GM12878 (cell line): ENCODE data around the gene RAB8A. TPM values are rescaled to one million over a fixed set of nuclear protein-coding genes. Genes with fewer than 3 reads are reported as not detected.

ENCODE experiments used
- BMI1 ChIP-seq: fragments of 450-650 bp; IDR thresholded peaks from 2 replicates; pipeline ENCODE4 v1.6.1; 2016; ENCODE audit warnings: mild to moderate bottlenecking, moderate library complexity, borderline replicate concordance
- CEBPZ ChIP-seq: fragments of 150-350 bp; IDR thresholded peaks from 2 replicates; pipeline ENCODE4 v1.6.1; 2016; ENCODE audit warnings: low read depth, low read length
- FOXK2 ChIP-seq: fragments of 450-650 bp; IDR thresholded peaks from 2 replicates; pipeline ENCODE4 v1.6.1; 2017; ENCODE audit warnings: mild to moderate bottlenecking, moderate library complexity
- GATAD2B ChIP-seq: fragments of 450-650 bp; conservative IDR thresholded peaks from 2 replicates; pipeline ENCODE4 v1.6.1; 2017; ENCODE audit warnings: low read depth, mild to moderate bottlenecking, moderate library complexity
- HDAC2 ChIP-seq: fragments of 200-600 bp; sonication (generic); IDR thresholded peaks from 2 replicates; pipeline ENCODE4 v1.6.1; 2017
- IRF4 ChIP-seq: IDR thresholded peaks from 2 replicates; pipeline ENCODE4 v1.6.1; 2011; ENCODE audit warnings: low read depth, low read length
- IRF5 ChIP-seq: fragments of 450-650 bp; IDR thresholded peaks from 2 replicates; pipeline ENCODE4 v1.6.1; 2017; ENCODE audit warnings: borderline replicate concordance
- JUND ChIP-seq: IDR thresholded peaks from 2 replicates; pipeline ENCODE4 v1.6.1; 2012; ENCODE audit warnings: low read depth, mild to moderate bottlenecking, low read length, improper control_type of control experiment, moderate library complexity
- NBN ChIP-seq: fragments of 450-650 bp; IDR thresholded peaks from 2 replicates; pipeline ENCODE4 v1.6.1; 2016
- NFYA ChIP-seq: IDR thresholded peaks from 2 replicates; pipeline ENCODE4 v1.6.1; 2011; ENCODE audit warnings: low read depth, mild to moderate bottlenecking, low read length, improper control_type of control experiment, borderline replicate concordance
- NR2C2 ChIP-seq: IDR thresholded peaks from 2 replicates; pipeline ENCODE4 v1.6.1; 2011; ENCODE audit warnings: borderline replicate concordance, low read depth; ENCODE audit not compliant: control insufficient read depth, insufficient read length
- NRF1 ChIP-seq: conservative IDR thresholded peaks from 2 replicates; pipeline ENCODE4 v1.6.1; 2011; ENCODE audit warnings: mild to moderate bottlenecking, low read depth, low read length, improper control_type of control experiment
- POU2F2 ChIP-seq: IDR thresholded peaks from 3 replicates; pipeline ENCODE4 v1.6.1; 2011; ENCODE audit warnings: low read depth, mild to moderate bottlenecking, low read length, borderline replicate concordance
- RFX5 ChIP-seq: IDR thresholded peaks from 2 replicates; pipeline ENCODE4 v1.6.1; 2011; ENCODE audit warnings: low read depth, low read length, improper control_type of control experiment
- SIN3A ChIP-seq: IDR thresholded peaks from 2 replicates; pipeline ENCODE4 v1.6.1; 2012; ENCODE audit warnings: low read depth, low read length, improper control_type of control experiment
- TCF12 ChIP-seq: IDR thresholded peaks from 2 replicates; pipeline ENCODE4 v1.6.1; 2011; ENCODE audit warnings: low read depth, mild to moderate bottlenecking, low read length
- TCF3 ChIP-seq: IDR thresholded peaks from 2 replicates; pipeline ENCODE4 v1.6.1; 2012; ENCODE audit warnings: low read depth, mild to moderate bottlenecking, low read length, borderline replicate concordance; ENCODE audit not compliant: insufficient read depth
- polyA plus RNA-seq, 11 experiments: library from polyadenylated mRNA; depleted of rRNA in 4 of 11; unstranded in 6 of 11; stranded (reverse) in 5 of 11; fragments of >200 nt; fragmentation: Nextera tagmentation in 4 of 11; fragmentation: Illumina TruSeq in 1 of 11; extraction: Ambion mirVana in 4 of 11; extraction: Trizol in 1 of 11; gene quantifications; 1 replicate in 1 of 11; 2 replicates in 10 of 11; pipeline versions ENCODE4 v1.2.1 to v1.2.3, GENCODE V29; 2011 to 2016; ENCODE audit warnings: inconsistent platforms in 2 of 11, missing spikeins in 2 of 11, low read depth in 1 of 11
- total RNA-seq, 4 experiments: library from RNA; depleted of rRNA in 3 of 4; stranded (reverse); fragments of >200 nt in 3 of 4; fragmentation: Illumina TruSeq in 1 of 4; extraction: Trizol in 1 of 4; gene quantifications; 2 replicates each; pipeline versions ENCODE4 v1.2.1 to v1.2.3, GENCODE V29; 2013 to 2021
- TF ChIP-seq, protein P1 (sequence below): fragments of 450-650 bp; conservative IDR thresholded peaks from 2 replicates; pipeline ENCODE4 v1.6.1; 2017; ENCODE audit warnings: mild to moderate bottlenecking, moderate library complexity
- TF ChIP-seq, protein P2 (sequence below): IDR thresholded peaks from 2 replicates; pipeline ENCODE4 v1.6.1; 2012; ENCODE audit warnings: mild to moderate bottlenecking, low read depth, low read length

Gene RAB8A
- total and polyA plus RNA-seq, 10 of the 15 experiments (the other 5 are each of a cell fraction or from before 2014, with no cell fraction given), result 23.9 to 314 (median 185) TPM

DNA sequence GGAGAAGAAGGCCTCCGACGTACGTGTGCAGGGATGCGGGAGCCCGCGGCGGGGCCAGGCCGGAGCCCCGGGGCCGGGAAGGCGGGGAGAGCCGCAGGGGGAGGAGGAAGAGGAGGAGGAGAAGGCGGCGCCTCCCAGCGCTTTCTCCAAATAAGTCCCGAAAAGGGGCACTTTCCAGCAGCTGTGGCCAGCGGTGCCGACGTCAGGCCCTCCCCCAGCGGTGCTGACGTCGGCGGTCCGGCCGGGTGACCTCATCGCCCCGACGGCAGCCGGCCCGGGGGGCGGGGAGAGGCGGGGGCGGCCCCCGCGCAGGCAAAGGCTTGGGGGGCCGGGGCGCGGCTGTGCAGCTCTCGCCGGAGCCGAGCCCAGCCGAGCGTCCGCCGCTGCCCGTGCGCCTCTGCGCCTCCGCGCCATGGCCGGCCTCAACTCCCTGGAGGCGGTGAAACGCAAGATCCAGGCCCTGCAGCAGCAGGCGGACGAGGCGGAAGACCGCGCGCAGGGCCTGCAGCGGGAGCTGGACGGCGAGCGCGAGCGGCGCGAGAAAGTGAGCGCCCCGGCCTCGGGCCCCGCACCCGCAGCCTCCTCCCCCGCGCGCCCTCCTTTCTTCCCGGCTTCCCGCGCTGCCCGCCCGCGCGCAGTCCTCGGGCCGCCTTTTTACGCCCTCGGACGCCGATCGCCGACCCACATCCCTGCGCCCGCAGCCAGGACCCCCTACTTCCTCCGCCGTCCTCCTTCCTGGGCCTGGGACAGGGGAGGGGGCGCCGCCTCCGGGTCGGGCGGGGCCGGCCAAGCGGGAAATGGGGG, 35.3 kb upstream of the RAB8A start, which contains the start of gene TPM4 (continued):
- TF ChIP-seq IRF5 (no peak), TCF3 (peak; percentile 83; the same call in 1 of the 2 replicates), POU2F2 (peak; percentile 70; the same call in 2 of the 3 replicates), IRF4 (no peak), NFYA (no peak), SIN3A (no peak; the same call in 1 of the 2 replicates), BMI1 (no peak), GATAD2B (peak; percentile 94), NR2C2 (no peak), FOXK2 (no peak), CEBPZ (no peak), JUND (no peak), HDAC2 (no peak), NBN (peak; percentile 32; the same call in 1 of the 2 replicates), TCF12 (peak; percentile 78; the same call in 1 of the 2 replicates), RFX5 (no peak), NRF1 (no peak)
- TF ChIP-seq, protein P1, sequence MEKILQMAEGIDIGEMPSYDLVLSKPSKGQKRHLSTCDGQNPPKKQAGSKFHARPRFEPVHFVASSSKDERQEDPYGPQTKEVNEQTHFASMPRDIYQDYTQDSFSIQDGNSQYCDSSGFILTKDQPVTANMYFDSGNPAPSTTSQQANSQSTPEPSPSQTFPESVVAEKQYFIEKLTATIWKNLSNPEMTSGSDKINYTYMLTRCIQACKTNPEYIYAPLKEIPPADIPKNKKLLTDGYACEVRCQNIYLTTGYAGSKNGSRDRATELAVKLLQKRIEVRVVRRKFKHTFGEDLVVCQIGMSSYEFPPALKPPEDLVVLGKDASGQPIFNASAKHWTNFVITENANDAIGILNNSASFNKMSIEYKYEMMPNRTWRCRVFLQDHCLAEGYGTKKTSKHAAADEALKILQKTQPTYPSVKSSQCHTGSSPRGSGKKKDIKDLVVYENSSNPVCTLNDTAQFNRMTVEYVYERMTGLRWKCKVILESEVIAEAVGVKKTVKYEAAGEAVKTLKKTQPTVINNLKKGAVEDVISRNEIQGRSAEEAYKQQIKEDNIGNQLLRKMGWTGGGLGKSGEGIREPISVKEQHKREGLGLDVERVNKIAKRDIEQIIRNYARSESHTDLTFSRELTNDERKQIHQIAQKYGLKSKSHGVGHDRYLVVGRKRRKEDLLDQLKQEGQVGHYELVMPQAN, result peak; percentile 84
- TF ChIP-seq, protein P2, sequence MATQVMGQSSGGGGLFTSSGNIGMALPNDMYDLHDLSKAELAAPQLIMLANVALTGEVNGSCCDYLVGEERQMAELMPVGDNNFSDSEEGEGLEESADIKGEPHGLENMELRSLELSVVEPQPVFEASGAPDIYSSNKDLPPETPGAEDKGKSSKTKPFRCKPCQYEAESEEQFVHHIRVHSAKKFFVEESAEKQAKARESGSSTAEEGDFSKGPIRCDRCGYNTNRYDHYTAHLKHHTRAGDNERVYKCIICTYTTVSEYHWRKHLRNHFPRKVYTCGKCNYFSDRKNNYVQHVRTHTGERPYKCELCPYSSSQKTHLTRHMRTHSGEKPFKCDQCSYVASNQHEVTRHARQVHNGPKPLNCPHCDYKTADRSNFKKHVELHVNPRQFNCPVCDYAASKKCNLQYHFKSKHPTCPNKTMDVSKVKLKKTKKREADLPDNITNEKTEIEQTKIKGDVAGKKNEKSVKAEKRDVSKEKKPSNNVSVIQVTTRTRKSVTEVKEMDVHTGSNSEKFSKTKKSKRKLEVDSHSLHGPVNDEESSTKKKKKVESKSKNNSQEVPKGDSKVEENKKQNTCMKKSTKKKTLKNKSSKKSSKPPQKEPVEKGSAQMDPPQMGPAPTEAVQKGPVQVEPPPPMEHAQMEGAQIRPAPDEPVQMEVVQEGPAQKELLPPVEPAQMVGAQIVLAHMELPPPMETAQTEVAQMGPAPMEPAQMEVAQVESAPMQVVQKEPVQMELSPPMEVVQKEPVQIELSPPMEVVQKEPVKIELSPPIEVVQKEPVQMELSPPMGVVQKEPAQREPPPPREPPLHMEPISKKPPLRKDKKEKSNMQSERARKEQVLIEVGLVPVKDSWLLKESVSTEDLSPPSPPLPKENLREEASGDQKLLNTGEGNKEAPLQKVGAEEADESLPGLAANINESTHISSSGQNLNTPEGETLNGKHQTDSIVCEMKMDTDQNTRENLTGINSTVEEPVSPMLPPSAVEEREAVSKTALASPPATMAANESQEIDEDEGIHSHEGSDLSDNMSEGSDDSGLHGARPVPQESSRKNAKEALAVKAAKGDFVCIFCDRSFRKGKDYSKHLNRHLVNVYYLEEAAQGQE, result no peak
